Stimulated activated CD4-positive, alpha-beta T cell treated with anti-CD3 and anti-CD28 coated beads, Interleukin-4, amount 100 ng/mL, for 24 hours (primary cell): Measurements from ENCODE around the gene CYP4F11.
"Not testable (repeated sequence)": the region's sequence is repeated elsewhere in the genome, so short reads cannot be mapped to it uniquely, and the experiment has no call there.

Source experiments
- DNase-seq: peaks from one replicate; pipeline ENCODE4 v3.0.0-alpha.2; 2020

CYP4F11 gene

DNA sequence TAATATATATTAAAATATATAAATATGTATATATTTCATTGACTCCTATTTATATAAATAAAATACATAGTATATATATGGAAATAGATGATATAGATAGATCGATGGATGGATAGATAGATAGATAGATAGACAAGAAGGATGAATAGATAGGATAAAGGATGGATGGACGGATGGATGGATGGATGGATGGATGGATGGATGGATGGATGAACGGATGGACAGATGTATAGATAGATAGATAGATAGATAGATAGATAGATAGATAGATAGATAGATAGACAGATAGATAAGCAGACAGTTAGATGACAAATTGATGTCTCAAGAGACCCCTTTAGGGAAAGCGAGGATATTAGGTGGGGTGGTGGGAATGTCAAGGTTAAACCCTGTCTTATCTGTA, 15.1 kb downstream of the CYP4F11 start:
- DNase-seq: no peak

DNA sequence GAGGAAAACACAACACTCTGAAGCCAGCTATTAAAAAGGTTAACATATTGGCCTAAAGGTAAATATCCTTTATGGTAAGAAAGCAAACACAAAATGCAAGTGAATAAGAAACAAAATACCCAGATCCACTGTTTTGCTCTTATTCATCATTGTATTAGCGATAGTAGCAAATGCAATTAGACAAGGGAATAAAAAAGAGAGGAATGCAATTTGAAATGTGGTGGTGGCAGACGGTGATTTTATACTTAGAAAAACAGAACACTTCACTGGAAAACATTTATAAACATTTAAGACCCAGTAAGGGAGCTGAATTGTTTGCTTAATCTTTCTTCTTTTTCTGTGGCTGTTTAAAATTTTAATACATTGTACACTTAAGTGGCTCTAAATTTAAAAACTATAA, 19.2 kb downstream of the CYP4F11 start:
- DNase-seq: no peak

DNA sequence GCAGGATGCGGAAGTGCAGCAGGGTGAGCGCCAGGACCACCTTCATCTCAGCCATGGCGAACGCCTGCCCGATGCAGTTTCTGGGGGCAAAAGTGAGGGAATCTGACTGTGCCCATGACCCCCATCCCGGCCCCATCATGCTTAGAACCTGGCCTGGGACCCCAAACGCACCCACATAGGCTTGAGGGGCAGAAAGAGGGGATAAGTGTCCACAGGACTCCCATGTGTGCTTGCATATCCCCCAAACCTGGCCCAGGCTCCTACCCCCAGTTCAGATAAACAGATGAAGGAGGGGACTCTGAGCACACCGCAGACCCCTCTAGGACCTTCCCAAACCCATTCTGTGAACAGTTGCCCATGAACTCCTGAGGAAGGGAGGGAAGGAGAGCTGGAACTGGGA, 20.5 kb downstream of the CYP4F11 start:
- no peak for DNase-seq

DNA sequence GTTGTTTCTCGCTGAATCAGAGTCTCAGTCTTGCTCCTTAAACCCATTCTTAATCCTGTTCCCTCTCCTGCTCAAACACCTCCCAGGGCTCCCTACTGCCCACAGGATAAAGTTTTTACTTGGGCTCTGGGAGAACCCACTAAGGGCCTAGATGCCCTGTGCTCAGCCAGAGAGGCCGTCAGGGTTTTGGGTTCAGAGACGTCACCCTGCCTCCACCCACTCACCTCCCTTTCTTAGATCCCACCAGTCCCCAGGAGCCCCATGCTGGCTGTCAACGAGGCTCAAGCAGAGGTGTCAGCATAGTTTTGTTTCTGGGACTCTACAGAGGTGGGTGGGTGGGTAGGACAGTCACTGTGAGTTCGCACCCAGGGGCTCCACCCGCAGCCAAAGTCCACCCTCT, 20.9 kb downstream of the CYP4F11 start:
- DNase-seq: no peak

DNA sequence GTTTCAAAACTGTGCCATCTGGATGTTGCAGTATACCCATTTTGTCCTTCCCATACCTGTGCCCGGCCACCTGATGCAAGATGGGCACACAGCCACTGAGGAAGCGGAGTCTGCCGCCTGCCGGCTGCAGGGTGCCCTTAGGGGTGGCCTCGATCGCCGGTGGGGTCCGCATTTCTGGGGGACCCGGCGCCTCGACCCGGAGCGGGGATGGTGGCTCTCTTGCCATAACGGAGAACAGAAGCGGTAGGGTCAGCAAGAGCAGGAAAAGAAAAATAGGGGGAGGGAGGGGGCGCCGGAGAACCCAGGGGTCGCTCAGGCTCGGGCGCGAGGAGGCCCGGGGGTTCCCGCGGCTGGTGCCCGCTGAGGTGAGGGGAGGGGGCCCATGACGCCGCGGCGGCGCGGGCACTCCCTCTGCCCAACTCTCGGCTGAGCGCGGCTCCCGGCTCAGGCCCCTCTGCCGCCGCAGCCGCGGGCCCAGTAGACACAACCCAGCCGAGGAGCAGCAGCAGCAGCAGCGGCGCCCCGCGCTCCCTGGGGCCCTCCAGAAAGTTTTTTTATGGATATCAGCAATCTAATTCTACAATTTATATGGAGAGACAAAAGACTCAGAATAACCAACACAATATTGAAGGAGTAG, 22.6 kb downstream of the CYP4F11 start:
- DNase-seq: no peak

DNA sequence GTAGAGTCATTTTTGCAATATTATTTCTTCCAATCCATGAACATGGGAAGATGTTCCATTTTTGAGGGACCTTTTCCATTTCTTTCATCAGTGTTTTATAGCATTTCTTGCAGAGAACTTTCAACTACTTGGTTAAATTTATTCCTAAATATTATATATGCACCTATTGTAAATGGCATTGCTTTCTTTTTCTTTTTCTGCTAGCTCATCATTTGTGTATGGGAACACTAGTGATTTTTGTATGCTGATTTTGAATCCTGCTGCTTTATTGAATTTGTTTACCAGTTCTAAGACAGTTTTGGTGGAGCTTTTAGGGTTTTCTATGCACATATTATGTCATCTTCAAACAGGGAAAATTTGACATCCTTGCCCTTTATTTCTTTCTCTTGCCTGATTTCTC, 29.3 kb downstream of the CYP4F11 start:
- no peak for DNase-seq

DNA sequence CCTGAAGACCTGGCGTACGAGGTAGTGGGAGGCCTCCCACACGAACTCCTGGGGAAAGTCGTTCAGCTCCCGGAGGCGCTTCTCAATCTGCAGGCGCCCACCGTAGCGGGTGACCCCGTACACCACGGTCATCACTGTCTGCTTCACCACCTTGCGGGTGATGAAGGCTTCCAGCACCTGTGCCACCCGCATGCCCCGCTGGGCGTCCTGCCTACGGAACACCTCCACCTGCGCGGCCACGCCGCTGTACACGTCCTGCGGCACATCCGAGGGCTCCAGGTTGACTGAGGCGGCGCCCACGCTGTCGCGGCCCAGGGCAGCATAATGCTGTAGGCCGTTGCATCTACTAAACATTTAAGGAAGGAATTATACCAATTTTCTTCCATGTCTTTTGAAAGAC, 31.4 kb downstream of the CYP4F11 start:
- DNase-seq: not testable (repeated sequence)

DNA sequence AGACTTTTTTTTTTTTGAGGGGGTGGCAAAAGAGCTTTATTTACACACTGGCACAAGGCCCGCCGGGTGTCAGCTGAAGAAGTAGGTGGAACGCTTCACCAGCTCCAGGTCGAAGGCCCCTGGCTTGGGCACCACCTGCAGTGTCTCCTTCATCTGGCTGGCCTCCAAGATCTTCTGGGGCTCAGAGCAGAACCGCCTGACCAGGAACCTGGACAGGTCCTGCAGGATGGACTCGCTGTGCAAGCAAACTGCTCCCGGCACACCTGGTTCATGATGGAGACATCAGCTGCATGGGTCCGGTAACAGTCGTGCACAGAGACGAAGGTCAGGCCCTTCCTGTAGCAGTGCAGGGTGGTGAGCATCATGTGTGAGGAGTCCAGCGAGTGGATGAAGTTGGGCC, 32.1 kb downstream of the CYP4F11 start:
- DNase-seq: no peak

DNA sequence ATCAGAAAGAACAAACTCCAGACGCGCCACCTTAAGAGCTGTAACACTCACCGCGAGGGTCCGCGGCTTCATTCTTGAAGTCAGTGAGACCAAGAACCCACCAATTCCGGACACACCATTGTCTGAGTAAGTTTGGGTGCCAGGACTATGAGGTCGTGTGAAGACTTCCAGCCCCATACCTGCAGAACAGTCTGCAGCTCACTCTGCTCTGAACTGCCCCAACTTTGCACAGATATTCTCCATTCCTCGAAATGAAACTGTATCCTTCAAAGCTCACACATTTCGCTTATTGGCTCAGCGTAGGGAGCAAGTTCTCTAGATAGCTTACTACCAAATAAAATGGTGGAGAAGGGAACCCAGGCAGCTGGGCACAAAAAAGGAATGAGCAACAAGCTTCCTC, 33.8 kb downstream of the CYP4F11 start:
- DNase-seq: no peak

DNA sequence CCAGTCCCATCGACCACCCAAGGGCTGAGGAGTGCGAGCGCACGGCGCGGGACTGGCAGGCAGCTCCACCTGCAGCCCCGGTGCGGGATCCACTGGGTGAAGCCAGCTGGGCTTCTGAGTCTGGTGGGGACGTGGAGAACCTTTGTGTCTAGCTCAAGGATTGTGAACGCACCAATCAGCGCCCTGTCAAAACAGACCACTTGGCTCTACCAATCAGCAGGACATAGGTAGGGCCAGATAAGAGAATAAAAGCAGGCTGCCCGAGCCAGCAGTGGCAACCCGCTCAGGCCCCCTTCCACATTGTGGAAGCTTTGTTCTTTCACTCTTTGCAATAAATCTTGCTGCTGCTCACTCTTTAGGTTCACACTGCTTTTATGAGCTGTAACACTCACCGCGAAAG, 34.3 kb downstream of the CYP4F11 start:
- DNase-seq: not testable (repeated sequence)

DNA sequence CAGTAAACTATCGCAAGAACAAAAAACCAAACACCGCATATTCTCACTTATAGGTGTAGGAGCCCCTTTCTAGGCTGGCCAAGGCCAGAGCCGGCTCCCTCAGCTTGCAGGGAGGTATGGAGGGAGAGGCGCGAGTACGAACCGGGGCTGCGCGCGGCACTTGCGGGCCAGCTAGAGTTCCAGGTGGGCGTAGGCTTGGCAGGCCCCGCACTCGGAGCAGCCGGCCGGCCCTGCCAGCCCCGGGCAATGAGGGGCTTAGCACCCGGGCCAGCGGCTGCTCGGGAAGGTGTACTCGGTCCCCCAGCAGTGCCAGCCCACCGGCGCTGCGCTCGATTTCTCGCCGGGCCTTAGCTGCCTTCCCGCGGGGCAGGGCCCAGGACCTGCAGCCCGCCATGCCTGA, 34.8 kb downstream of the CYP4F11 start:
- DNase-seq: not testable (repeated sequence)

DNA sequence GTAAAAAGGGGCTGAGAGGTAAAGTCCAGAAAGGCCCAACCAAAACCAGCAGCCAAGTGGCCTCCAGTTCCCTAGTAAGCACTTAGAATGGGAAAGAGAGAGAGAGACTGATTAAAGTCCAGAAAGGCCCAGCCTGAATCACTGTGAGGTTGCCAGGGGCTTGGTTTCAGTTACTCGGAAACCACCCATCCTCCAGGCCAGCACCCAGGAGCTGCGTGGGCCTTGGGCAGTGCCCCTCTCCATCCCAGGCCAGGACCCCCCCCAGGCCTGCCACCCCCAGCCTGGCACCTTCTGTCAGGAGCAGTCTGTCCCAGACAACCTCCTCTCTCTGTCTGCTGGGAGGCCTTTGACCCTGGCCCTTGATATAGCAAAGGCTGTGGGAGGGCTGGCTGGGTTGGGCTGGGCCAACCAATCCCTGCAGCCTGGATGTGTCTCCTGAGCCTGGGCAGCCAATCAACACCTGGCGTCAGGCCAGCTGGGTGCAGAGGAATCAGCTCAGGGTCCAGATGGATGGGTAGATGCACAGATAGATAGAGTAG, 36.5 kb downstream of the CYP4F11 start, which contains the start of gene CYP4F2:
Gene CYP4F2 (minus strand): TSS at position 337 of the 539 bp plus-strand sequence. CDS start 463 bp downstream, outside the sequence.
- no peak for DNase-seq

DNA sequence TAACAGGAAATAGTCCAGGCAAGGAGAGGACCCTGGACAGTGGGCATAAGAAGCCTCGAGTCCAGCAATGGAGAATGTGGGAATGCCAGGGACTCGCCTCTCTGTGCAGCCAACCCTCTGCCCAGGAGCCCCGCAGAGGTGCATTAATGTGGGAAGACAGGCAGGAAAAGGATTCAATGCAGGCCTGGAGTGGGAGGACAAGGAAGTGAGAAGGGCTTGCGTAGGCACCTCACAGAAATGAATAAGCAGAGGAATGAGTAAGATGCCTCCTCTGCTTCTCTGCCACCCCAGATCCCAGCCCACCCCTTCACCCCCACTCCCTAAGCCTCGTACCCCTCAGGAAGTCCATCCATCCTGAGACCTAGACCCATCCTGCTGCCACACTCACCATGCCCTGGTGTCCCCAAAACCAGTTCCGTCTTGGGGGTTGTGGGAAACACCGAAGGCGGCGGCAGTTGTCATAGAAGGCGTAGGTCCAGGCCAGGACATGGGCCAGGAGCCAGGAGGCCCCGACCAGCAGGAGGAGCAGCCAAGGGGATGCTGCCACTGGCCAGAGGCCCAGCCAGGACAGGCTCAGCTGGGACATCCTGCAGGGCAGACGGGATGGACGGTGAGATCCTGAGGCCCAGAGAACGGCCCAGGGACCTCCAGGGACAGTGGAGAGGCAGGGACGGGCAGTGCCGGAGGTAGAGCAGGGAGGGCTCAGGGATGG, 37.1 kb downstream of the CYP4F11 start:
- DNase-seq: no peak

DNA sequence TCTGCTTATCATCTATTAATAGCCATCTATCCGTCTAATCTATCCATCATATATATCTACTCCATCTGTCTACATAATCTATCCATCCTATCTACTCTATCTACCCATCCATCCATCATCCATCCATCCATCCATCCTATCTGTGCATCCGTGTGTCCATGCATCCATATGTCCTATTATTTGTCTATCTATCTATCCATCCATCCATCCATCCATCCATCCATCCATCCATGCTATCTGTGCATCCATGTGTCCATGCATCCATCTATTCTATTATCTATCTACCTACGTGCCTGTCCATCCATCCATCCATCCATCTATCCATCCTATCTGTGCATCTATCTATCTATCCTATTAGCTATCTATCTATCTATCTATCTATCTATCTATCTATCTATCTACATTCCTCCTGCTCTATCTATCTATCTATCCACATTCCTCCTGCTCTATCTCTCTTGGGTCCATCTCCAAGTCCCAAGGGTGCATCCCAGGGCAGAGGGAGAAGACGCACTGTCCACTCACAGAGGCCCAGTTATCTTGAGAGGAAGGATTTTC, 38.4 kb downstream of the CYP4F11 start:
- DNase-seq: no peak

DNA sequence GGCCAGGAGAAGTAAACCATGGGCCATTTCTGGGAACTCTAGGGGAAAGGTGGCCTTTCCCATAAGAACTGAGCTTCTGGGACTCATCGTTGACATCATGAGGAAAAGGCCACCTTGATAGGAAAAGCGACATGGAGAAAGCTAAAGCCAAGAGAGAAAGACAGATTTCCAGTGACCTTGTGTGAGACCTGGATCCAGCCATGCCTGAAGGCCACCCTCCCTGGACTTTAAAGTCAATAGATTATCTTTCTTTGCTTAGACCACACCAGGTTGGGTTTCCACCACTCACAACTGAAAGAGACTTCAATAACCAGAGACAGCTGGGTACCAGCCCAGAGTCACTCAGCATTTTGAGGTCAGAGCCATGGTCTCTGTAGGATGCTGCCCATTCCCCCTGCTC, 40.0 kb downstream of the CYP4F11 start:
- no peak for DNase-seq

DNA sequence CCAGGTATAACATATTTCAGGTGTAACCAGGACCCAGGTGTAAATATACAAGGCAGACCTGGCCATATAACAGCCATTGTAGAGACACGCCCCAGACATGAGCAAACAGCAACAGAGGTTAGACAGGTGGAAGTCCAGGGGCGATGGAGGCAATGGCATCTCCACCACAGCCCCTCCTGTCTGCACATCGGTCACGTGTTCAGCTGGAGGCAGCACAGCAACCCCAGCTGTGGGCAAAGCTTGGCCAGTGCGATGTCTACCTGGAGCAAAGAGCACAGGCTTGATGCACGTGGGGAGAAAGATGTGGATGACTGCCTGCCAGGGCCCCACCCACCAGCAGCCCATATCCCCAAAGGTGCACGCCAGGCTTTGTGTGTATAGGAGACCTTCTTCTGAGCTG, 40.9 kb downstream of the CYP4F11 start:
- DNase-seq: no peak

DNA sequence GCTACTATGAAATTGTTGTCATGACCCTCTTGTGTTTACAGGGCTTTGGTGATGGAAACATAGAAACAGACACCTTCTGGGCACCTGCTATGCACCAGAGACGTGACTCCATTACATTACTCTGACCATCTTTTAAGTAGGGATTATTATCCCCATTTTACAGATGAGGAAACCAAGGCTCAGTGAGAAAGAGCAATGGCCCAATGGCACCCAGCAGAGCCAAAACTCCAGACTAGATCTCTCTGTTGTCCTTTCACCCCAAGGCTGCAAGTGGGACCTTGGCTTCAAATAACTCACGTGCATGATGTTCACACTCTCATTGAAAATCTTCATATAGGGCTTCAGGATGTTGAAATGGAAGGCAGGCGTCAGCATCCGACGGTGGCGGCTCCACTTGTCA, 42.3 kb downstream of the CYP4F11 start:
- DNase-seq: no peak

DNA sequence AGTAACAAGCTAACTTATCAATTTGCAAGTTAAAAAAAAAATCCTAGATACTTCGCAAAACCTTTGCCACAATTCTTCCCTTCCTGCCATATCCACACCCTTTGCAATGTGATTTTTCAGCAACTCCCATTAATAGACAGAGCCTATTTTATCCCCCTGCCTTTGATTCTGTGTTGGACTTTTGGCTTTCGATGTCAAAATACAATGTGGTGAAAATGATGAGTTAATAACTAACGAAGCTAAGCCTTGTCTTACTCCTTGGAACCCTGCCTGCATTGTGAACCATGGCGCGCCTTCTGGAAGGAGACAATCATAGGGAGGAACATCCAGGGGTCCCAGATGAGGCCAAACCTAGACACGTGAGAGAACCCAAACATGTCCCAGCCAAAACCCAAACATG, 42.9 kb downstream of the CYP4F11 start:
- DNase-seq: no peak

DNA sequence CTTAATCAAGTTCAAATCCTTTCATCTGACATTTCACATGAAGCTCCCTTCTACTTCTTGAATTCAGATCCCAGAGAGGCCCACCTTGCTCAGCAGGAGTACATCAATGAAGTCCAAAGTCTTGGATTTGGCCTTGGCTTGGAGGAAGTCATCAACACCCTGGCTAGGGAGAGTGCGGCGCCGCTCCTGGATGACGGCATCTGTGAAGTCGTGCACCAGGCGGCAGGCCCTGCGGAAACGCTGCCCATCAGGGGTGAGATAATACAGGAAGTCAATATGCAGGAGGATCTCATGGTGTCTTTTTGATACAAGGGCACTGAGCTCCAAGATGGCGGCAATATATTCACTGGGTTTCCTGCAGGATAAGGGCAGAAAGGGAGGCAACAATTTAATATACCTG, 45.0 kb downstream of the CYP4F11 start:
- DNase-seq: not testable (repeated sequence)

DNA sequence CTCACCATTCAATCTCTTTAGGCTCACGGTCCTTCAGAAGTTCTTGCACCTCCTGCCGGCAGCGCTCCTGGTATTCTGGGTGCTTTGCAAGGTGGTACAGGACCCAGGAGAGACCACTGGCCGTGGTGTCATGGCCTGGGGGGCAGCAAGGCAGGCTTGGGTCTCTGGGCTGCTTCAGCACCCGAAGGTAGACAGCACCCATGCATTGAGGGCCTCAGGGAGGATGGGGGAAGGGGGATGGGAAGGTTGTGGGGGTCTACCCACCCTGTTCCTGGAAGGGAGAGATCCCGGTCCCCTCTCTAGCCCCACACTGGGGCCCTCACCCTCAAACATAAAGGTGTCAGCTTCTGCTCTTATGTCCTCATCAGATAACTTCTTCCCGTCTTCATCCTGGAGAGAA, 48.4 kb downstream of the CYP4F11 start:
- no peak for DNase-seq

DNA sequence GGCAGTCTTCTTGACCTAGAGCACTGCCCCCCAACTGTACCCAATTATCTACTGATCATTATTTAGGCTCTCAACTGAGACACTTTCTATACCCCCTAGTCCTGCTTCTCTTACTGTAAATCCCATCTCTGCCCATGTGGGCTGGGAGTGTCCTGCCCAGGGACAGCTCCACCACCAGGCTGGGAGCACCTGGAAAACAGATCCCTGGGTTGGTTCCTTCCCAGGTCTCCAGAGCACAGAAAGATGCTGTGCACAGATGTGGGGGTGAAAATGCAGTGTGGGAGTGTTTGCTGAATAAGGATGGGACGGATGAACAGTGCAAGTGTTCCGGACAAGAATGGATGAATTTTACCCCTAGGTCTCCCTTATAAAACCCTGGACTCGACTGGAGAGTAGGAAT, 49.2 kb downstream of the CYP4F11 start:
- no peak for DNase-seq

DNA sequence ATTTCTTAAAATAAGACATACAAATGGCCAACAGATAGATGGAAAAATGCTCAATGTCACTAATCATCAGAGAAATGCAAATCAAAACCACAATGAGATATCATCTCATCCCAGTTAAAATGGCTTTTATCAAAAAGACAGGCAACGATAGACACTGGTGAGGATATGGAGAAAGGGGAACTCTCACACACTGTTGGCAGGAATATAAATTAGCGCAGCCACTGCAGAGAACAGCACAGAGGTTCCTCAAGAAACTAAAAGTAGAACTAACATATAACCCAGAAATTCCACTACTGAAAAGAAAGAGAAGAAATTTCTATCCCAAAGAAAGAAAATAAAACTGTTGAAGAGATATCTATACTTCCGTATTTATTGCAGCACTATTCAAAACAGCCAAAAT, 51.0 kb downstream of the CYP4F11 start:
- not testable (repeated sequence) for DNase-seq

DNA sequence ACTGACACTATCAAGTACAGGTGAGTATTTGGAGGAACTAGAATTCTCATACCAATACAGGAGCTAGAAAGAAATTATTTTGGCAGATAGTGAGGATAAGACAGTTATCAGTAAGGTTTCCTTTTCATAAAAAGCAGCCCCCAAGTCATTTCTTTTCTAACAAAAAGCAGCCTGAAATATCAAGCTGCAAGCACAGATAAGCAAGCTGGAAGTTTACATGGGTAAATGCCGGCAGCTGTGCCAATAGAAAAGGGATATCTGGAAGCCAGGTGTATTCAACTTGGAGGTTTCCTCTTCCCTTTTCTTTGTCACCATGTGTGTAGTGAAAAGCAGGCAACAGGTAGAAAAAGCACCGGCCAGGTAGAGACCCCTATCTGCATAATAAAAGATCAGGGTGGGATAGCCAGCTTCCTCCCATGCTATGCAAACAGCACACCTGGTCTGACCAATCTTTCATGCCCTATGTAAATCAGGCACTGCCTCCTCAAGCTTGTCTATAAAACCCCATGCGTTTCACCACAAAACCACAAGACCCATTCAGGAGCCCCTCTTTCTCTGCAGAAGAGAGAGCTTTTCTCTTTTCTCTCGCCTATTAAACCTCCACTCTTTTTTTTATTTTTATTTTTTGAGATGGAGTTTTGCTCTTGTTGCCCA, 59.4 kb downstream of the CYP4F11 start:
- DNase-seq: no peak

DNA sequence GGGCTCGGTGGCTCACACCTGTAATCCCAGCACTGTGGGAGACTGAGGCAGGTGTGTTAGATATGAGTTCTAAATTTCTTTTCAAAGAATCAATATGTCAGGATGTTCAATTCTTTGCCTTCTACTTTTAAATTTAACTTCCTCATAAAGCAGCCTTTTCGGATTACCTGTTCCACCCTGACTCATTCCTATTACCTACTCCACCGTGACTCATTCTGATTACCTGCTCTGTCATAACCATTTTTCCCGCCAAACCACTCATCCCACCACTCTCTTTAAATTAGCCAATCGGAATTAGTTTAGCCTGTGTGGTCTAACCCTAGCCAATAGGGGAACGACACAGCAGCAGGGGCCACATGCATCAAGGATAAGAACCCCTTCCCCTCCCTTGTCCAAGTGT, 60.6 kb downstream of the CYP4F11 start:
- not testable (repeated sequence) for DNase-seq
